HCT116 (cell line): ENCODE measurements around the gene TUBA3C. TPM values are rescaled to one million over a fixed set of nuclear protein-coding genes. Genes with fewer than 3 reads are reported as not detected.

Experiments
- ATAC-seq: fragments of 200-7000 bp; cut with Tn5 transposase; 2 replicates; pipeline ENCODE4 v1.9.1; 2020; ENCODE audit warnings: mild to moderate bottlenecking, moderate library complexity
- BruUV-seq: library from RNA; stranded (reverse); fragments of 400-500 nt; replicated peaks from 2 replicates; lab custom pipeline; 2021; lab: Mats Ljungman, UMichigan
- CTCF ChIA-PET: fragments of 300-600 bp; sonication (Branson Sonifier 250); formaldehyde crosslinking; loops from one replicate; lab custom pipeline; 2021; ENCODE audit warnings: antibody characterized with exemption; lab: Charles Lee
- POLR2A ChIA-PET: fragments of 300-600, 350-600 bp; sonication (Branson Sonifier 250); formaldehyde crosslinking; loops from one replicate; lab custom pipeline; 2021; ENCODE audit warnings: antibody characterized with exemption; lab: Charles Lee
- RAD21 ChIA-PET, 2 experiments: fragments of 300-600 bp; sonication (Branson Sonifier 250); formaldehyde crosslinking; loops; one replicate each; lab custom pipeline; 2023; ENCODE audit warnings: low total read pairs in 2 of 2; ENCODE audit not compliant: uncharacterized antibody in 2 of 2, unreplicated experiment in 2 of 2, low non-redundant PET in 1 of 2; lab: Charles Lee
- DNase-seq: peaks from one replicate; pipeline ENCODE4 v3.0.0-alpha.2; 2010; ENCODE audit warnings: low read depth, low spot score
- H2AFZ ChIP-seq: fragments of 200-600 bp; shearing (Covaris generic), sonication (generic); 2 replicates; pipeline ENCODE4 v1.6.1; 2017; ENCODE audit warnings: low read depth, mixed run types, mixed read lengths, antibody characterized with exemption, low read length; ENCODE audit not compliant: poor library complexity, severe bottlenecking
- H3K27ac ChIP-seq: 2 replicates; pipeline ENCODE4 v1.5.1; 2012; ENCODE audit warnings: low read depth, low read length
- H3K27me3 ChIP-seq: fragments of 200-600 bp; sonication (generic); 2 replicates; pipeline ENCODE4 v1.6.1; 2016; ENCODE audit warnings: mixed run types, low read length, mixed read lengths; ENCODE audit not compliant: insufficient read depth
- H3K36me3 ChIP-seq, 2 experiments: fragments of 200-500 bp in 1 of 2; fragments of 200-600 bp in 1 of 2; sonication (Bioruptor generic) in 1 of 2; sonication (generic) in 1 of 2; 2 replicates each; pipeline versions ENCODE4 v1.5.1 to v1.6.1; 2014 to 2016; ENCODE audit warnings: low read length in 2 of 2, inconsistent platforms in 1 of 2, mixed read lengths in 1 of 2, mixed run types in 1 of 2; ENCODE audit not compliant: insufficient read depth in 2 of 2, control insufficient read depth in 1 of 2
- H3K4me1 ChIP-seq, 2 experiments: fragments of 200-600 bp in 1 of 2; sonication (generic) in 1 of 2; 2 replicates each; pipeline versions ENCODE4 v1.5.1 to v1.6.1; 2012 to 2017; ENCODE audit warnings: low read length in 2 of 2, inconsistent platforms in 1 of 2, mild to moderate bottlenecking in 1 of 2, mixed read lengths in 1 of 2, mixed run types in 1 of 2, moderate library complexity in 1 of 2; ENCODE audit not compliant: insufficient read depth in 2 of 2, control insufficient read depth in 1 of 2
- H3K4me2 ChIP-seq: fragments of 200-600 bp; sonication (generic); 2 replicates; pipeline ENCODE4 v1.6.1; 2017; ENCODE audit warnings: mixed run types, low read length, mixed read lengths
- H3K4me3 ChIP-seq, 2 experiments: fragments of 200-600 bp in 1 of 2; sonication (generic) in 1 of 2; replicated peaks in 1 of 2; 2 replicates each; pipeline ENCODE4 v1.5.1; 2011 to 2016; ENCODE audit warnings: low read length in 2 of 2, control low read depth in 1 of 2, low read depth in 1 of 2, mild to moderate bottlenecking in 1 of 2, mixed read lengths in 1 of 2, mixed run types in 1 of 2
- H3K79me2 ChIP-seq: fragments of 200-600 bp; sonication (generic); 2 replicates; pipeline ENCODE4 v1.6.1; 2017; ENCODE audit warnings: mild to moderate bottlenecking, mixed run types, low read length, moderate library complexity, mixed read lengths; ENCODE audit not compliant: insufficient read depth
- H3K9ac ChIP-seq: fragments of 200-600 bp; sonication (generic); 2 replicates; pipeline ENCODE4 v1.6.1; 2016; ENCODE audit warnings: low read length, mixed read lengths
- H3K9me2 ChIP-seq: fragments of 200-600 bp; sonication (generic), shearing (Covaris generic); 2 replicates; pipeline ENCODE4 v1.6.1; 2017; ENCODE audit warnings: mixed run types, mild to moderate bottlenecking, moderate library complexity; ENCODE audit not compliant: insufficient read depth
- H3K9me3 ChIP-seq, 2 experiments: fragments of 200-500 bp in 1 of 2; fragments of 200-600 bp in 1 of 2; sonication (Bioruptor generic) in 1 of 2; sonication (generic) in 1 of 2; 2 replicates each; pipeline ENCODE4 v1.6.1; 2014 to 2017; ENCODE audit warnings: low read length in 2 of 2, mixed read lengths in 2 of 2, inconsistent platforms in 1 of 2, low read depth in 1 of 2, mild to moderate bottlenecking in 1 of 2, mixed run types in 1 of 2, moderate library complexity in 1 of 2; ENCODE audit not compliant: control insufficient read depth in 1 of 2, insufficient read depth in 1 of 2
- H4K20me1 ChIP-seq: fragments of 200-600 bp; sonication (generic), shearing (Covaris generic); 2 replicates; pipeline ENCODE4 v1.6.1; 2017; ENCODE audit warnings: mixed run types, mild to moderate bottlenecking, moderate library complexity; ENCODE audit not compliant: insufficient read depth
- CBX3 ChIP-seq: IDR thresholded peaks from 2 replicates; pipeline ENCODE4 v1.6.1; 2012; ENCODE audit warnings: low read depth
- FOSL1 ChIP-seq: IDR thresholded peaks from 2 replicates; pipeline ENCODE4 v1.6.1; 2012; ENCODE audit warnings: low read depth
- JUND ChIP-seq: IDR thresholded peaks from 2 replicates; pipeline ENCODE4 v1.6.1; 2012
- POLR2AphosphoS5 ChIP-seq: IDR thresholded peaks from 2 replicates; pipeline ENCODE4 v1.6.1; 2011; ENCODE audit warnings: mild to moderate bottlenecking, low read depth, low read length, moderate library complexity
- intact Hi-C: fragments of 100-400 bp; cut with micrococcal nuclease; formaldehyde crosslinking; loops from 2 replicates; pipeline ENCODE4 v1.10.0; 2022
- total RNA-seq: library from RNA; stranded (reverse); gene quantifications from one replicate; pipeline ENCODE4 v1.2.1, GENCODE V29; 2021; ENCODE audit not compliant: unreplicated experiment

TUBA3C gene
- total RNA-seq, 1 experiment from 2014 or later, result not detected

GRCh38 chr13:19158526-19159174 is 23.0 kb downstream of the TUBA3C start:
- no peaks in the 10 kb centered on the region for H3K36me3 ChIP-seq
- CTCF ChIA-PET, result no interaction called here
- RAD21 ChIA-PET, result no interaction called here
- no peak for TF ChIP-seq POLR2AphosphoS5
- TF ChIP-seq, all 23 proteins: peak for 0
- Histone ChIP-seq H3K9ac (no peak overlapping the region), H2AFZ (no peak overlapping the region), H3K9me2 (no peaks in the 10 kb centered on the region), H3K4me3 (no peak overlapping the region), H3K27me3 (no peaks in the 10 kb centered on the region), H3K79me2 (no peaks in the 10 kb centered on the region), H3K27ac (no peak overlapping the region), H3K9me3 (peaks cover 0 to 14% of the 10 kb centered on the region in 2 experiments; a peak in 2 of 4 replicates), H3K4me1 (no peaks in the 10 kb centered on the region), H3K4me2 (no peak overlapping the region), H4K20me1 (no peaks in the 10 kb centered on the region)
- no TSS peak for BruUV-seq
- no peak for ATAC-seq
- POLR2A ChIA-PET, result no interaction called here
- no peak for DNase-seq
- intact Hi-C loops, result no loop called here

GRCh38 chr13:19158006-19158405 is 23.6 kb downstream of the TUBA3C start:
- no peak overlapping the region for H3K9ac ChIP-seq
- no peaks in the 10 kb centered on the region for H4K20me1 ChIP-seq
- no peaks in the 10 kb centered on the region for H3K27me3 ChIP-seq
- CTCF ChIA-PET, result no interaction called here
- H3K4me2 ChIP-seq, result no peak overlapping the region
- TF ChIP-seq FOSL1, result no peak
- no peak for TF ChIP-seq CBX3
- TF ChIP-seq JUND, result no peak
- TF ChIP-seq, all 23 proteins: peak for 0
- no peak for ATAC-seq
- H3K9me3 ChIP-seq, result peaks cover 0 to 14% of the 10 kb centered on the region in 2 experiments; a peak in 2 of 4 replicates
- H3K36me3 ChIP-seq, result no peaks in the 10 kb centered on the region
- intact Hi-C loops, result no loop called here
- DNase-seq, result no peak
- H3K79me2 ChIP-seq, result no peaks in the 10 kb centered on the region
- no peak overlapping the region for H3K27ac ChIP-seq
- ChIA-PET POLR2A (no interaction called here), RAD21 (no interaction called here)
- H3K9me2 ChIP-seq, result no peaks in the 10 kb centered on the region
- no peak overlapping the region for H3K4me3 ChIP-seq
- no TSS peak for BruUV-seq
- no peaks in the 10 kb centered on the region for H3K4me1 ChIP-seq
- no peak overlapping the region for H2AFZ ChIP-seq
